SK-MEL-5 (cell line): ENCODE data around the gene NUF2. TPM values are rescaled to one million over a fixed set of nuclear protein-coding genes. Genes with fewer than 3 reads are reported as not detected.
A peak's percentile ranks its signal among the peaks of the same experiment; 100 is the strongest.
"Not testable (repeated sequence)": the region's sequence is repeated elsewhere in the genome, so short reads cannot be mapped to it uniquely, and the experiment has no call there.

Experiments
- DNase-seq: peaks from one replicate; pipeline ENCODE4 v3.0.0-alpha.2; 2016; ENCODE audit warnings: low read depth, low spot score
- in situ Hi-C: cut with HindIII; loops from 2 replicates; pipeline ENCODE4 v1.10.0; 2016; ENCODE audit warnings: low sequenced_read_pairs, high pct_unique_total_duplicates, low pct_unique_long_range_greater_than_20kb
- total RNA-seq: library from RNA; depleted of rRNA; stranded (reverse); fragments of >200 nt; shearing (Covaris generic); gene quantifications from 2 replicates; pipeline ENCODE4 v1.2.3, GENCODE V29; 2014

Gene NUF2
- total RNA-seq, 1 experiment from 2014 or later: 28.7 TPM

- in situ Hi-C loops: no loop called here
- DNase-seq: peak; percentile 51
These were observed 5.9 kb upstream of the NUF2 start for GRCh38 chr1:163315773-163316374.

GRCh38 chr1:163320891-163321290 is 863 bp upstream of the NUF2 start:
- in situ Hi-C loops: no loop called here
- DNase-seq: no peak

- in situ Hi-C loops, DNase-seq: not testable (repeated sequence)
These were observed 1.6 kb downstream of the NUF2 start for GRCh38 chr1:163323339-163323738.

GRCh38 chr1:163331116-163331515 is 9.4 kb downstream of the NUF2 start:
- DNase-seq: no peak
- in situ Hi-C loops: no loop called here

- no peak for DNase-seq
- in situ Hi-C loops: no loop called here
These were observed 13.5 kb downstream of the NUF2 start for GRCh38 chr1:163335216-163335615.

- in situ Hi-C loops: no loop called here
- no peak for DNase-seq
These were observed 15.9 kb downstream of the NUF2 start for GRCh38 chr1:163337631-163338030.

GRCh38 chr1:163346326-163346870 is 24.6 kb downstream of the NUF2 start:
- in situ Hi-C loops: no loop called here
- DNase-seq: no peak

- in situ Hi-C loops: no loop called here
- DNase-seq: no peak
These were observed 25.4 kb downstream of the NUF2 start for GRCh38 chr1:163347106-163347505.

GRCh38 chr1:163351912-163352311 is 30.2 kb downstream of the NUF2 start:
- no peak for DNase-seq
- in situ Hi-C loops: no loop called here

GRCh38 chr1:163357378-163357777 is 35.6 kb downstream of the NUF2 start:
- DNase-seq: no peak

GRCh38 chr1:163358172-163358571 is 36.4 kb downstream of the NUF2 start:
- DNase-seq, in situ Hi-C loops: not testable (repeated sequence)

More at GRCh38 chr1:163357378-163357777, 35.6 kb downstream of the NUF2 start:
- in situ Hi-C loops: no loop called here

- DNase-seq: peak; percentile 53
These were observed 39.6 kb downstream of the NUF2 start for GRCh38 chr1:163361123-163361934.

GRCh38 chr1:163365186-163365585 is 43.4 kb downstream of the NUF2 start:
- in situ Hi-C loops: no loop called here
- no peak for DNase-seq

More at GRCh38 chr1:163361123-163361934, 39.6 kb downstream of the NUF2 start:
- in situ Hi-C loops: no loop called here

- in situ Hi-C loops: no loop called here
- no peak for DNase-seq
These were observed 44.8 kb downstream of the NUF2 start for GRCh38 chr1:163366555-163366954.

GRCh38 chr1:163367721-163368120 is 46.0 kb downstream of the NUF2 start:
- in situ Hi-C loops: no loop called here

GRCh38 chr1:163372576-163372975 is 50.8 kb downstream of the NUF2 start:
- in situ Hi-C loops: no loop called here
- no peak for DNase-seq

More at GRCh38 chr1:163367721-163368120, 46.0 kb downstream of the NUF2 start:
- DNase-seq: no peak

GRCh38 chr1:163378554-163378953 is 56.8 kb downstream of the NUF2 start:
- no peak for DNase-seq
- in situ Hi-C loops: no loop called here

GRCh38 chr1:163379801-163380200 is 58.0 kb downstream of the NUF2 start:
- in situ Hi-C loops: no loop called here

More at GRCh38 chr1:163379801-163380200, 58.0 kb downstream of the NUF2 start:
- no peak for DNase-seq
